Measurements from ENCODE around the gene MAN1A1. TPM values are rescaled to one million over a fixed set of nuclear protein-coding genes. Genes with fewer than 3 reads are reported as not detected.

Gene MAN1A1
- total RNA-seq, 1 donor from 2014 or later = 23.4 TPM

DNA sequence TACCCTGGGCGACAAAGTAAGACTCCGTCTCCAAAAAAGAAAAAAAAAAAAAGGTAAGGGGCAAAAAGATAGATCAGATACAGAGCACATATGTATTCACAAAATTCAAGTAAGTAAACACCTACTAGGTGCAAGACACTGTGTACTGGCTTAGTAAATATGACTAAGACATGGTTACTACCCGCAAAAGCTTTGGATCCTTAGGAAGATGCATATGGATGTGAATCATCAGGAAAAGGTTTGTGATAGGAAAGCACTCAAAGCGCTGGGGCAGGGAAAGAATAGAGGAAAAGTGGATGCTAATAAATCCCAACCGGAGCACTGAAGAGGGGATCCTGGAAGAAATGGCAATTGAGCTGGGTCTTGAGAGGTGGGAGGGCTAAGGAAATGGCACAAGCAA, 152.3 kb downstream of the MAN1A1 start:
- H3K4me3 ChIP-seq (ENCODE audit: low read depth, low read length) = no peak overlapping the region
- TF ChIP-seq, protein P1, sequence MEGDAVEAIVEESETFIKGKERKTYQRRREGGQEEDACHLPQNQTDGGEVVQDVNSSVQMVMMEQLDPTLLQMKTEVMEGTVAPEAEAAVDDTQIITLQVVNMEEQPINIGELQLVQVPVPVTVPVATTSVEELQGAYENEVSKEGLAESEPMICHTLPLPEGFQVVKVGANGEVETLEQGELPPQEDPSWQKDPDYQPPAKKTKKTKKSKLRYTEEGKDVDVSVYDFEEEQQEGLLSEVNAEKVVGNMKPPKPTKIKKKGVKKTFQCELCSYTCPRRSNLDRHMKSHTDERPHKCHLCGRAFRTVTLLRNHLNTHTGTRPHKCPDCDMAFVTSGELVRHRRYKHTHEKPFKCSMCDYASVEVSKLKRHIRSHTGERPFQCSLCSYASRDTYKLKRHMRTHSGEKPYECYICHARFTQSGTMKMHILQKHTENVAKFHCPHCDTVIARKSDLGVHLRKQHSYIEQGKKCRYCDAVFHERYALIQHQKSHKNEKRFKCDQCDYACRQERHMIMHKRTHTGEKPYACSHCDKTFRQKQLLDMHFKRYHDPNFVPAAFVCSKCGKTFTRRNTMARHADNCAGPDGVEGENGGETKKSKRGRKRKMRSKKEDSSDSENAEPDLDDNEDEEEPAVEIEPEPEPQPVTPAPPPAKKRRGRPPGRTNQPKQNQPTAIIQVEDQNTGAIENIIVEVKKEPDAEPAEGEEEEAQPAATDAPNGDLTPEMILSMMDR (conservative IDR thresholded peaks at IDR 0.05; ENCODE audit: low read depth, low read length) = no peak
- DNase-seq (ENCODE audit: low read depth) = no peak

DNA sequence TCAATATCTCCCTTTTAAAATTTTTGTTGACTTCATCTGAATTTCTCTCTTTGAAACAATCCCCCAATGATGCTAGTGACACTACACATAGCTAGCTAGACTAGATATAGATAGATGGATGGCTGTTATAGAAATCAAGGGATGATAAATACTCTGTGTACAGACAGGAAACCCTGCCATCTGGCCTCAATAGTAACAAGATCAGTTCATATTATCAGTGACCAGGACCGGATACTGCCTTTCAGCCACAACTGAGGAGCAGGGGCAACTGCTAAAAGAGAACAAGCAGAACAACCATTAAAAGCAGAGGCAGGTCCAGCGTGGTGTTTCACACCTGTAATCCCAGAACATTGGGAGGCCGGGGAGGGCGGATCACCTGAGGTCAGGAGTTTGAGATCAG, 152.8 kb downstream of the MAN1A1 start:
- H3K4me3 ChIP-seq (ENCODE audit: low read depth, low read length) = no peak overlapping the region
- TF ChIP-seq, protein P1 (conservative IDR thresholded peaks at IDR 0.05; ENCODE audit: low read depth, low read length) = no peak
- no peak for DNase-seq (ENCODE audit: low read depth)

DNA sequence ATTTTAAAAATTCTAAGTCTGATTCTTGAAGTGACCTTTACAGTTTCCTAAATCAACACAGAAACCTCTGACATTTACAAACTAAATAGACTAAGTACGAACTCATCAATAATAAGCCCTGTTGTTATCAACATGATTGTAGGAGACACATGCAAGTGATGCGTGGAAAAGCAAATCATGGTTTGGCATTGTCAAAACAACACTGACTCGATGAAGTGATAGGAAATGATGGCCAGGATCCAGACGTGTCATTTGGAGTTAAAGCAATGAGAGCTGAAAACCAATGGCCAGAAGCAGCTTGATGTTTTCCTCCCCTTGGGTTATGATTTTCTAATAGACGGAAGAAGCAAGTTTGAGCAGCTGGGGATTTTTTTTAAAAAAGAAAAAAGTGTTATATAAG, 153.7 kb downstream of the MAN1A1 start:
- no peak for DNase-seq (ENCODE audit: low read depth)
- no peak overlapping the region for H3K4me3 ChIP-seq (ENCODE audit: low read depth, low read length)
- TF ChIP-seq, protein P1 (conservative IDR thresholded peaks at IDR 0.05; ENCODE audit: low read depth, low read length) = no peak

DNA sequence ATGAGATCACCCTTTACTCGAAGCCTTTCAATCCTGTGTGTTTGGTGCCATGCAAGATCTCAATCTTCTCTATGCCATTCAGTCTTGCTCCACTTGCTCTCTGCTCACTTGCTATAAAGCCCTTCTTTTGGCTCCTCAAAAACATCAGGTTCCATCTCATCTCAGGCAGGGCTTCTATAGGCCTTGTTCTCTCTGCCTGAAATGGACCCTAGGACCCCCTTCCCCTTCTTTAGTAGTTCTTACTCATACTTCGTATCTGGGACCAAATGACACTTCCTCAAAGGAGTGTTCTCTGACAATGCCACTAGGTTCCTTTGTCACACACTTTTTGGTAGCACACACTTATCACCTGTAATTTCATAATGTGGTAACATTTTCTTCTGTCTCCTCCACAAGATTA, 154.4 kb downstream of the MAN1A1 start:
- H3K4me3 ChIP-seq (ENCODE audit: low read depth, low read length) = no peak overlapping the region
- TF ChIP-seq, protein P1 (conservative IDR thresholded peaks at IDR 0.05; ENCODE audit: low read depth, low read length) = no peak
- DNase-seq (ENCODE audit: low read depth) = no peak

DNA sequence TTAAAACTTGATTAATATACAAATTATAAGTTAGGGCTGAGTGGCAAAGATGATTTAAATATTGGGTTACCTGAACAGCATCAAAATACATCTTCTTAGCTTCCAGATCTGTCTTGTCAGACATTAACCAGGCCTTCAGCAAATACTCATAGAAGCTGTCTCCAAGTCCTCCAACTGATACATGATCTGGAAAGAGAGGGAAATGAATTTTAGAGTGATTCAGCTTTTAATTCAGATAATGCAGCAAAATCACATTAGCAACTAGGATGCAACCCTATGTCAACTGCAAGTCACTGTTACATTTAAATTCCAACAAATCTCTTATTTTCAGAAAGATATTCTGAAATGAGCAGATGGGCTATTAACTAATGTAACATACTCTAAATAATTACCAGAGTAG, 155.9 kb downstream of the MAN1A1 start:
- no peak overlapping the region for H3K4me3 ChIP-seq (ENCODE audit: low read depth, low read length)
- TF ChIP-seq, protein P1 (conservative IDR thresholded peaks at IDR 0.05; ENCODE audit: low read depth, low read length) = no peak
- DNase-seq (ENCODE audit: low read depth) = no peak

DNA sequence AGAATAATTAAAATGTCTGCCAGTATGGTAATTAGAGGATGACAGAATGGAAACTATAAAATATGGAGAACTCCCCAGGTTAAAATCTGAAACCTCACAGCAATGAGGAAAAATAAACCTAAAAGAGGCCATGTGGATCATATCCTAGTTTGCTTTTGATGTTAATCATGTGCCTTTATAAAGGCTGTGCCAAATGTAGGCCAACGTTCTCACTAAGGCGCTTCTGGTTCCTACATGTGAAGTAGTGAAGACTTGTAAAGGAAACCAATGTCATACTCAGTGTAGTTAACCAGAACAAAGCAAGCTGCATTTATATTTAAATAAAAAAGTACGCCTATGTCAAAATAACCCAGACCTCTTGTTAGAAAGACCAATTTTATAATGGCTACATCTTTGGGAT, 157.4 kb downstream of the MAN1A1 start:
- DNase-seq (ENCODE audit: low read depth) = no peak
- no peak overlapping the region for H3K4me3 ChIP-seq (ENCODE audit: low read depth, low read length)
- TF ChIP-seq, protein P1 (conservative IDR thresholded peaks at IDR 0.05; ENCODE audit: low read depth, low read length) = no peak

DNA sequence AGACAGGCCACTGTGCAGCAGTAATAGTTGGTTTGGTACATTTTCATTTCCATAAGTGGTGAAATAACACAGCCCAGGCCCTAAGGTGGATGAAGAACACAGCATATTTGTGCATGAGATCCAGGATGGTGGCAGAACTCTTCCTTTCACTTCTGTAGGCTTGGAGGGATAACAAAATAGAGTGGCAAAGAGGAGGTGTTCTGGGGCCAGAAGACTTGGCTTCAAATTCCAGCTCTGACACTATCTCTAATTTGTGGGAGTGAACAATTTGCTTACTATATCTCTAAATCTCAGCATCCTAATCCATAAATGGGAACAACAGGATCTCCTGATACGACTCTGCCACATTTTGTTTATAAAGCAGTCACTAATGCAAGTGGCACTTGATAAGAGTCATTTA, 159.4 kb downstream of the MAN1A1 start:
- no peak for DNase-seq (ENCODE audit: low read depth)
- H3K4me3 ChIP-seq (ENCODE audit: low read depth, low read length) = no peak overlapping the region
- TF ChIP-seq, protein P1 (conservative IDR thresholded peaks at IDR 0.05; ENCODE audit: low read depth, low read length) = no peak

All from epithelial cell of proximal tubule (primary cell).